PC-9 (cell line): Measurements from ENCODE around the gene SBF1. TPM values are rescaled to one million over a fixed set of nuclear protein-coding genes. Genes with fewer than 3 reads are reported as not detected.

Experiments used
- BruUV-seq: library from RNA; stranded (reverse); fragments of 400-500 nt; replicated peaks from 2 replicates; lab custom pipeline; 2021; lab: Mats Ljungman, UMichigan
- CTCF ChIA-PET: fragments of 300-600 bp; sonication (Branson Sonifier 250); formaldehyde crosslinking; loops from one replicate; lab custom pipeline; 2022; ENCODE audit warnings: antibody characterized with exemption; lab: Charles Lee
- POLR2A ChIA-PET: fragments of 300-600 bp; sonication (Branson Sonifier 250); formaldehyde crosslinking; loops from one replicate; lab custom pipeline; 2022; ENCODE audit warnings: antibody characterized with exemption; ENCODE audit not compliant: unreplicated experiment; lab: Charles Lee
- DNase-seq, 2 experiments: peaks; one replicate each; pipeline versions ENCODE4 v3.0.0 to v3.0.0-alpha.2; 2015 to 2022; ENCODE audit warnings: mixed read lengths in 1 of 2
- H2AFZ ChIP-seq: fragments of 200-600 bp; sonication (generic); 2 replicates; pipeline ENCODE4 v1.8.1; 2017; ENCODE audit warnings: antibody characterized with exemption
- H3F3A ChIP-seq: fragments of 200-600 bp; sonication (generic); 2 replicates; pipeline ENCODE4 v1.8.1; 2017; ENCODE audit warnings: antibody characterized with exemption, mild to moderate bottlenecking, low read depth; ENCODE audit not compliant: insufficient read depth
- H3K27ac ChIP-seq: fragments of 200-600 bp; sonication (generic); 2 replicates; pipeline ENCODE4 v1.6.1; 2016; ENCODE audit warnings: mixed run types
- H3K27me3 ChIP-seq: fragments of 200-600 bp; sonication (generic); 2 replicates; pipeline ENCODE4 v1.6.1; 2016; ENCODE audit warnings: low read depth, mixed run types; ENCODE audit not compliant: insufficient read depth
- H3K36me3 ChIP-seq: fragments of 200-600 bp; sonication (generic); 2 replicates; pipeline ENCODE4 v1.6.1; 2016; ENCODE audit warnings: low read depth, mixed run types
- H3K4me1 ChIP-seq: fragments of 200-600 bp; sonication (generic); replicated peaks from 2 replicates; pipeline ENCODE4 v1.6.1; 2016; ENCODE audit warnings: mixed run types; ENCODE audit not compliant: insufficient read depth
- H3K4me2 ChIP-seq: fragments of 200-600 bp; sonication (generic); 2 replicates; pipeline ENCODE4 v1.6.1; 2017; ENCODE audit warnings: mixed run types
- H3K4me3 ChIP-seq: fragments of 200-600 bp; sonication (generic); 2 replicates; pipeline ENCODE4 v1.6.1; 2016; ENCODE audit warnings: mixed run types
- H3K79me2 ChIP-seq: fragments of 200-600 bp; sonication (generic); 2 replicates; pipeline ENCODE4 v1.6.1; 2017; ENCODE audit warnings: low read depth, mixed run types
- H3K9me2 ChIP-seq: fragments of 200-600 bp; sonication (generic); 2 replicates; pipeline ENCODE4 v1.8.1; 2017; ENCODE audit warnings: mild to moderate bottlenecking; ENCODE audit not compliant: insufficient read depth
- H3K9me3 ChIP-seq: fragments of 200-600 bp; sonication (generic); 2 replicates; pipeline ENCODE4 v1.8.1; 2016; ENCODE audit warnings: low read depth; ENCODE audit not compliant: insufficient read depth
- H4K20me1 ChIP-seq: fragments of 200-600 bp; sonication (generic); 2 replicates; pipeline ENCODE4 v1.8.1; 2017; ENCODE audit not compliant: insufficient read depth
- EZH2 ChIP-seq: fragments of 200-600 bp; sonication (generic); IDR thresholded peaks from 2 replicates; pipeline ENCODE4 v1.8.0; 2017; ENCODE audit warnings: antibody characterized with exemption, low read depth
- intact Hi-C: fragments of 100-400 bp; cut with micrococcal nuclease; formaldehyde crosslinking; loops from one replicate; pipeline ENCODE4 v1.10.0; 2022; ENCODE audit not compliant: unreplicated experiment
- total RNA-seq: library from RNA; stranded (reverse); gene quantifications from 2 replicates; pipeline ENCODE4 v1.2.3, GENCODE V29; 2021
- TF ChIP-seq, protein P1 (sequence below): fragments of 200-600 bp; sonication (generic); conservative IDR thresholded peaks from 2 replicates; pipeline ENCODE4 v1.6.1; 2017; ENCODE audit warnings: mixed run types, antibody characterized with exemption, mild to moderate bottlenecking, moderate library complexity

The SBF1 gene
- total RNA-seq, 1 experiment from 2014 or later, result 85.2 TPM

GRCh38 chr22:50473088-50473487, 1.7 kb downstream of the SBF1 start:
- peak in 1 of 2 experiments; percentile 43 for DNase-seq
- Histone ChIP-seq H3K79me2 (peaks cover 62% of the 10 kb centered on the region), H3F3A (peaks cover 47% of the 10 kb centered on the region), H3K9me3 (no peaks in the 10 kb centered on the region), H3K4me2 (peak overlapping the region; percentile 87), H2AFZ (no peak overlapping the region), H3K36me3 (no peaks in the 10 kb centered on the region), H4K20me1 (peaks cover 61% of the 10 kb centered on the region), H3K4me1 (peaks cover 60% of the 10 kb centered on the region), H3K9me2 (no peaks in the 10 kb centered on the region), H3K4me3 (peak overlapping the region; percentile 77; the same call in 1 of the 2 replicates), H3K27ac (no peak overlapping the region), H3K27me3 (no peaks in the 10 kb centered on the region)
- CTCF ChIA-PET, result no interaction called here
- POLR2A ChIA-PET, result interaction anchor here (0.6 kb wide), 1 partner anchor 12 kb away, joined by 3 read pairs; no protein-coding TSS in a partner anchor
- no TSS peak for BruUV-seq
- TF ChIP-seq, protein P1, sequence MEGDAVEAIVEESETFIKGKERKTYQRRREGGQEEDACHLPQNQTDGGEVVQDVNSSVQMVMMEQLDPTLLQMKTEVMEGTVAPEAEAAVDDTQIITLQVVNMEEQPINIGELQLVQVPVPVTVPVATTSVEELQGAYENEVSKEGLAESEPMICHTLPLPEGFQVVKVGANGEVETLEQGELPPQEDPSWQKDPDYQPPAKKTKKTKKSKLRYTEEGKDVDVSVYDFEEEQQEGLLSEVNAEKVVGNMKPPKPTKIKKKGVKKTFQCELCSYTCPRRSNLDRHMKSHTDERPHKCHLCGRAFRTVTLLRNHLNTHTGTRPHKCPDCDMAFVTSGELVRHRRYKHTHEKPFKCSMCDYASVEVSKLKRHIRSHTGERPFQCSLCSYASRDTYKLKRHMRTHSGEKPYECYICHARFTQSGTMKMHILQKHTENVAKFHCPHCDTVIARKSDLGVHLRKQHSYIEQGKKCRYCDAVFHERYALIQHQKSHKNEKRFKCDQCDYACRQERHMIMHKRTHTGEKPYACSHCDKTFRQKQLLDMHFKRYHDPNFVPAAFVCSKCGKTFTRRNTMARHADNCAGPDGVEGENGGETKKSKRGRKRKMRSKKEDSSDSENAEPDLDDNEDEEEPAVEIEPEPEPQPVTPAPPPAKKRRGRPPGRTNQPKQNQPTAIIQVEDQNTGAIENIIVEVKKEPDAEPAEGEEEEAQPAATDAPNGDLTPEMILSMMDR, result peak; percentile 66
- TF ChIP-seq EZH2, result no peak
- intact Hi-C loops, result no loop called here

- ChIA-PET POLR2A (no interaction called here), CTCF (no interaction called here)
- H3K79me2 ChIP-seq, result peaks cover 66% of the 10 kb centered on the region
- H3K4me3 ChIP-seq, result no peak overlapping the region
- H3K9me2 ChIP-seq, result no peaks in the 10 kb centered on the region
- no peaks in the 10 kb centered on the region for H3K9me3 ChIP-seq
- peaks cover 43% of the 10 kb centered on the region for H3F3A ChIP-seq
- peak overlapping the region; percentile 87 for H3K4me2 ChIP-seq
- H3K4me1 ChIP-seq, result peaks cover 60% of the 10 kb centered on the region
- no peak overlapping the region for H3K27ac ChIP-seq
- peaks cover 5% of the 10 kb centered on the region; the same call in 1 of the 2 replicates for H3K36me3 ChIP-seq
- H2AFZ ChIP-seq, result no peak overlapping the region
- peak in 1 of 2 experiments; percentile 34 for DNase-seq
- BruUV-seq, result no TSS peak
- TF ChIP-seq, protein P1, result no peak
- no peak for TF ChIP-seq EZH2
- H3K27me3 ChIP-seq, result no peaks in the 10 kb centered on the region
- H4K20me1 ChIP-seq, result peaks cover 68% of the 10 kb centered on the region
- intact Hi-C loops, result no loop called here
These were observed 2.9 kb downstream of the SBF1 start for GRCh38 chr22:50471962-50472361.

DNA sequence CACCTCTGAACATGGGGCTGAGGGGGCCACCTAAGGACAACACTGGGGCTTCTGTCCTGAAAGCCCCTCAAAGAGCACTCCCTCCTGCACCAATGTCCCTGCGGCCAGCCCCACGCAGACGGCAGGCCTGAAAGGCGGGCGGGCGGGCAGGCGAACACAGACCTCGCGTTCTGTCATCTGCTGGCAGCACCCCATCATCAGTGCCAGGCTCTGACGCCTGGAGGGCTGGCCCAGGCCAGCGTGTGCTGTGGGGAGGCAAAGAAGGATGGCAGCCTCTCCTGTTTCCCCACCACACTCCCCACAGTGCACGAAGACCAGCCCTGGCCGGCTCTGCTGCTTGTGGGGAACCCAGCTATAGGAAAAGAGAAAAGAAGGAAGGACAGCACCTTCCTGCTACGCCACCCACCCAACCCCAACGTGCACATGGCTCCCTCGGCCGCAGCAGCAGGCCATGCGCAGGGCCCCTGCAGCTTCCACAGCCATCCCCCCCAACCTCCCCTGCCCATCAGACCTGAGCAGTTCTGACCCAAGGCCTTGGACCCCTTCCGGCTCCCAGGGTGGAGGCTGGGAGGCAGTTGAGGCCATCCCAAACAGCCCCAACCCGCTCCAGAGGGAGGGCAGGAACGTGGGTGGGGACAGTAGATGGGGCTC, 3.5 kb downstream of the SBF1 start:
- ChIA-PET POLR2A (no interaction called here), CTCF (interaction anchor here (0.6 kb wide), 1 partner anchor 56 kb away, joined by 9 read pairs; no protein-coding TSS in a partner anchor)
- Histone ChIP-seq H3K27ac (peak overlapping the region; percentile 44), H2AFZ (no peak overlapping the region), H3K27me3 (no peaks in the 10 kb centered on the region), H3K4me1 (peaks cover 60% of the 10 kb centered on the region), H3K9me3 (no peaks in the 10 kb centered on the region), H3K4me3 (no peak overlapping the region), H3K79me2 (peaks cover 66% of the 10 kb centered on the region), H3F3A (peaks cover 43% of the 10 kb centered on the region), H3K36me3 (peaks cover 10% of the 10 kb centered on the region; the same call in 1 of the 2 replicates), H3K9me2 (no peaks in the 10 kb centered on the region), H4K20me1 (peaks cover 74% of the 10 kb centered on the region), H3K4me2 (peak overlapping the region; percentile 87)
- no TSS peak for BruUV-seq
- no peak for TF ChIP-seq EZH2
- TF ChIP-seq, protein P1, result no peak
- no peak for DNase-seq
- intact Hi-C loops, result no loop called here
